ENCODE data around the gene PACRG. TPM values are rescaled to one million over a fixed set of nuclear protein-coding genes. Genes with fewer than 3 reads are reported as not detected.

The PACRG gene
- total and polyA plus RNA-seq, 2 of the 4 experiments (the other 2 are of a cell fraction) = not detected

- dilution Hi-C loops (cut with HindIII; ENCODE audit: low sequenced_read_pairs, unreplicated experiment) (no loop called here), intact Hi-C loops (cut with micrococcal nuclease) (loop anchor here (10.0 kb wide), 1 partner anchor 1101 kb away; no protein-coding TSS in a partner anchor), in situ Hi-C loops (cut with MboI; ENCODE audit: low sequenced_read_pairs) (no loop called here)
- no peaks in the 10 kb centered on the region for H3K4me1 ChIP-seq (ENCODE audit: control insufficient read depth, insufficient read depth, low read length)
- H2BK15ac ChIP-seq (ENCODE audit: low read depth, low read length) = no peak overlapping the region
- BruUV-seq (replicated peaks) = no TSS peak
- ATAC-seq (ENCODE audit: low read depth) (no peak), DNase-seq (no peak)
- H4K20me1 ChIP-seq (ENCODE audit: insufficient read depth, low read length) = no peaks in the 10 kb centered on the region
- H4K5ac ChIP-seq (ENCODE audit: low read depth, low read length) = no peak overlapping the region
- no peak overlapping the region for H3K27ac ChIP-seq (ENCODE audit: insufficient read depth, low read length)
- no peak overlapping the region for H4K91ac ChIP-seq (ENCODE audit: insufficient read depth, low read depth, low read length)
- no peak overlapping the region for H3K4ac ChIP-seq (ENCODE audit: low read depth, low read length)
- no peak for TF ChIP-seq MAFK (IDR thresholded peaks at IDR 0.05; ENCODE audit: low read depth, low read length)
- TF ChIP-seq, protein P1, sequence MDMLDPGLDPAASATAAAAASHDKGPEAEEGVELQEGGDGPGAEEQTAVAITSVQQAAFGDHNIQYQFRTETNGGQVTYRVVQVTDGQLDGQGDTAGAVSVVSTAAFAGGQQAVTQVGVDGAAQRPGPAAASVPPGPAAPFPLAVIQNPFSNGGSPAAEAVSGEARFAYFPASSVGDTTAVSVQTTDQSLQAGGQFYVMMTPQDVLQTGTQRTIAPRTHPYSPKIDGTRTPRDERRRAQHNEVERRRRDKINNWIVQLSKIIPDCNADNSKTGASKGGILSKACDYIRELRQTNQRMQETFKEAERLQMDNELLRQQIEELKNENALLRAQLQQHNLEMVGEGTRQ (IDR thresholded peaks at IDR 0.05; ENCODE audit: low read depth, low read length) = no peak
- TF ChIP-seq, protein P2, sequence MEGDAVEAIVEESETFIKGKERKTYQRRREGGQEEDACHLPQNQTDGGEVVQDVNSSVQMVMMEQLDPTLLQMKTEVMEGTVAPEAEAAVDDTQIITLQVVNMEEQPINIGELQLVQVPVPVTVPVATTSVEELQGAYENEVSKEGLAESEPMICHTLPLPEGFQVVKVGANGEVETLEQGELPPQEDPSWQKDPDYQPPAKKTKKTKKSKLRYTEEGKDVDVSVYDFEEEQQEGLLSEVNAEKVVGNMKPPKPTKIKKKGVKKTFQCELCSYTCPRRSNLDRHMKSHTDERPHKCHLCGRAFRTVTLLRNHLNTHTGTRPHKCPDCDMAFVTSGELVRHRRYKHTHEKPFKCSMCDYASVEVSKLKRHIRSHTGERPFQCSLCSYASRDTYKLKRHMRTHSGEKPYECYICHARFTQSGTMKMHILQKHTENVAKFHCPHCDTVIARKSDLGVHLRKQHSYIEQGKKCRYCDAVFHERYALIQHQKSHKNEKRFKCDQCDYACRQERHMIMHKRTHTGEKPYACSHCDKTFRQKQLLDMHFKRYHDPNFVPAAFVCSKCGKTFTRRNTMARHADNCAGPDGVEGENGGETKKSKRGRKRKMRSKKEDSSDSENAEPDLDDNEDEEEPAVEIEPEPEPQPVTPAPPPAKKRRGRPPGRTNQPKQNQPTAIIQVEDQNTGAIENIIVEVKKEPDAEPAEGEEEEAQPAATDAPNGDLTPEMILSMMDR (conservative IDR thresholded peaks at IDR 0.05; ENCODE audit: low read depth, low read length) = no peak
- TF ChIP-seq RCOR1 (IDR thresholded peaks at IDR 0.05; ENCODE audit: insufficient replicate concordance, low read length) = no peak
- no peak for TF ChIP-seq CEBPB (IDR thresholded peaks at IDR 0.05; ENCODE audit: low read depth, low read length)
- H3K23ac ChIP-seq (ENCODE audit: low read depth, low read length) = no peak overlapping the region
- H3K4me2 ChIP-seq (ENCODE audit: low read depth, low read length) = no peak overlapping the region
- no peaks in the 10 kb centered on the region for H3K79me1 ChIP-seq (ENCODE audit: low read depth in 1 of 2, low read length in 2 of 2)
- POLR2A ChIA-PET (ENCODE audit: unreplicated experiment) = no interaction called here
- H3K9me3 ChIP-seq (ENCODE audit: control insufficient read depth, insufficient read depth, low read length) = 0 out of 2 replicates have a peak, but pooled peaks cover under 1% of the 10 kb centered on the region
- no peak overlapping the region for H3K14ac ChIP-seq (replicated peaks; ENCODE audit: low read depth, low read length)
- H4K8ac ChIP-seq (ENCODE audit: low read depth in 2 of 2, low read length in 2 of 2) = no peak overlapping the region
- H2AK5ac ChIP-seq (ENCODE audit: low read depth, low read length) = no peak overlapping the region
- H2BK20ac ChIP-seq (ENCODE audit: low read depth, low read length) = no peak overlapping the region
- H3K4me3 ChIP-seq (ENCODE audit: insufficient read depth, low read depth, low read length) = no peak overlapping the region
- CTCF ChIA-PET = no interaction called here
- no peaks in the 10 kb centered on the region for H3K27me3 ChIP-seq (ENCODE audit: control insufficient read depth, insufficient read depth, low read length)
- H2AFZ ChIP-seq (replicated peaks; ENCODE audit: low read length, poor library complexity) = no peak overlapping the region
- WGBS, 2 experiments (ENCODE audit: extremely low coverage in 2 of 2, insufficient read length in 1 of 2) = no CpG with 5 or more reads among the region's 1 CpG
- no peak overlapping the region for H3K9ac ChIP-seq (ENCODE audit: low read depth, low read length)
- H3K18ac ChIP-seq (ENCODE audit: low read depth, low read length) = no peak overlapping the region
- no peak overlapping the region for H2BK120ac ChIP-seq (ENCODE audit: low read depth, low read length)
- H3K36me3 ChIP-seq (ENCODE audit: control insufficient read depth, insufficient read depth, low read length) = no peaks in the 10 kb centered on the region
- no peak overlapping the region for H2BK5ac ChIP-seq (ENCODE audit: low read depth, low read length, poor library complexity, severe bottlenecking)
- H3K9me1 ChIP-seq (ENCODE audit: insufficient read depth, low read length) = no peaks in the 10 kb centered on the region
- no peak overlapping the region for H2AK9ac ChIP-seq (replicated peaks; ENCODE audit: low read depth, low read length, poor library complexity)
- H3K56ac ChIP-seq (ENCODE audit: extremely low read depth, insufficient read depth, low read length) = no peak overlapping the region
Observed at GRCh38 chr6:162854228-162854627, 126.5 kb downstream of the PACRG start.
